NCI-H187 treated with DMSO at 0.1 percent for 48 hours (cell line): ENCODE results near the gene EVX2.

Source experiments
- DNase-seq: peaks from one replicate; lab custom pipeline; 2025; lab: John Stamatoyannopoulos, UW

Gene EVX2

GRCh38 chr2:176122052-176122682 is 38.4 kb upstream of the EVX2 start:
- DNase-seq, result no peak

GRCh38 chr2:176121190-176122051 is 37.7 kb upstream of the EVX2 start:
- no peak for DNase-seq

GRCh38 chr2:176120364-176121189 is 36.8 kb upstream of the EVX2 start:
- DNase-seq, result no peak

GRCh38 chr2:176118601-176119339 is 35.0 kb upstream of the EVX2 start:
- no peak for DNase-seq

- no peak for DNase-seq
Observed at GRCh38 chr2:176117823-176118371, 34.1 kb upstream of the EVX2 start.

GRCh38 chr2:176117162-176117822 is 33.5 kb upstream of the EVX2 start:
- DNase-seq, result no peak

GRCh38 chr2:176115883-176116813 is 32.4 kb upstream of the EVX2 start, which contains the start of gene HOXD10:
TSS of gene HOXD10 (plus strand) at chr2:176116778. CDS start at chr2:176116834, 56 bp downstream.
- DNase-seq, result no peak

- DNase-seq, result no peak
Observed at GRCh38 chr2:176114930-176115625, 31.3 kb upstream of the EVX2 start.

- no peak for DNase-seq
Observed at GRCh38 chr2:176114120-176114929, 30.6 kb upstream of the EVX2 start.

GRCh38 chr2:176112375-176113302 is 28.9 kb upstream of the EVX2 start:
- DNase-seq, result no peak

GRCh38 chr2:176111846-176112374 is 28.1 kb upstream of the EVX2 start:
- no peak for DNase-seq

- DNase-seq, result no peak
Observed at GRCh38 chr2:176111309-176111663, 27.5 kb upstream of the EVX2 start.

- no peak for DNase-seq
Observed at GRCh38 chr2:176110415-176111308, 26.9 kb upstream of the EVX2 start.

- no peak for DNase-seq
Observed at GRCh38 chr2:176109946-176110345, 26.2 kb upstream of the EVX2 start.

- DNase-seq, result no peak
Observed at GRCh38 chr2:176109192-176109901, 25.6 kb upstream of the EVX2 start.
